ENCODE data around the gene C6orf52. TPM values are rescaled to one million over a fixed set of nuclear protein-coding genes. Genes with fewer than 3 reads are reported as not detected.
A peak's percentile ranks its signal among the peaks of the same experiment; 100 is the strongest.

Gene C6orf52
- total and polyA plus RNA-seq, 9 of the 15 experiments (the other 6 are each of a cell fraction or from before 2014, with no cell fraction given), result 6.7 to 37.0 (median 11.1) TPM

- peak; percentile 56 for TF ChIP-seq ETV1 (tag; conservative IDR thresholded peaks at IDR 0.05; ENCODE audit: low read depth)
- peak; percentile 75; the same call in 1 of the 2 replicates for TF ChIP-seq ZNF644 (tag; IDR thresholded peaks at IDR 0.05; ENCODE audit: low read depth)
- peak; percentile 69 for TF ChIP-seq DIDO1 (tag; IDR thresholded peaks at IDR 0.05; ENCODE audit: low read depth)
- TF ChIP-seq ZNF143 (CRISPR knock-in tag; IDR thresholded peaks at IDR 0.05), result no peak
- TF ChIP-seq EP300 (IDR thresholded peaks at IDR 0.05; ENCODE audit: low read length), result peak; percentile 66
- TF ChIP-seq ZBTB26 (CRISPR knock-in tag; IDR thresholded peaks at IDR 0.05), result peak; percentile 88
- no peak for TF ChIP-seq PBX2 (CRISPR knock-in tag; IDR thresholded peaks at IDR 0.05; ENCODE audit: low read depth)
- peak; percentile 50; the same call in 1 of the 2 replicates for TF ChIP-seq PBX2 (tag; conservative IDR thresholded peaks at IDR 0.05; ENCODE audit: low read depth)
- TF ChIP-seq CREM (IDR thresholded peaks at IDR 0.05; ENCODE audit: low read depth), result peak; percentile 50; the same call in 1 of the 2 replicates
- TF ChIP-seq ZNF445 (CRISPR knock-in tag; IDR thresholded peaks at IDR 0.05; ENCODE audit: low read depth), result no peak
- peak; percentile 90 for TF ChIP-seq ZNF197 (CRISPR knock-in tag; IDR thresholded peaks at IDR 0.05; ENCODE audit: low read depth)
- TF ChIP-seq SMAD3 (CRISPR knock-in tag; conservative IDR thresholded peaks at IDR 0.05), result 0 out of 2 replicates have a peak, but pooled peaks have one; percentile 4
- TF ChIP-seq PPARD (CRISPR knock-in tag; IDR thresholded peaks at IDR 0.05), result no peak
- peak; percentile 50; the same call in 1 of the 2 replicates for TF ChIP-seq NR2C1 (IDR thresholded peaks at IDR 0.05)
- 0 out of 2 replicates have a peak, but pooled peaks have one; percentile 37 for TF ChIP-seq NR2C1 (tag; IDR thresholded peaks at IDR 0.05)
- peak; percentile 95 for TF ChIP-seq HMBOX1 (IDR thresholded peaks at IDR 0.05)
- TF ChIP-seq SMAD4 (CRISPR knock-in tag; conservative IDR thresholded peaks at IDR 0.05), result 0 out of 2 replicates have a peak, but pooled peaks have one; percentile 14
- TF ChIP-seq ZNF121 (CRISPR knock-in tag; conservative IDR thresholded peaks at IDR 0.05), result no peak
- TF ChIP-seq ETV5 (CRISPR knock-in tag; IDR thresholded peaks at IDR 0.05; ENCODE audit: low read depth), result no peak
- TF ChIP-seq VEZF1 (CRISPR knock-in tag; IDR thresholded peaks at IDR 0.05), result peak; percentile 70
- TF ChIP-seq NFXL1 (CRISPR knock-in tag; IDR thresholded peaks at IDR 0.05), result no peak
Measured at GRCh38 chr6:10643201-10643651, 51.2 kb downstream of the C6orf52 start (continued).
